Fibroblast of lung (primary cell): ENCODE measurements around the gene TRIB2.

Experiments used
- CTCF ChIP-seq, 2 donors: IDR thresholded peaks in 1 of 2; conservative IDR thresholded peaks in 1 of 2; 1 replicate in 1 of 2; 2 replicates in 1 of 2; pipeline ENCODE4 v1.5.1; 2011 to 2012; ENCODE audit warnings: low read length in 2 of 2, control low read depth in 1 of 2, inconsistent platforms in 1 of 2, low read depth in 1 of 2, mild to moderate bottlenecking in 1 of 2
- EZH2 ChIP-seq: IDR thresholded peaks from 2 replicates; pipeline ENCODE4 v1.5.1; 2012; ENCODE audit warnings: low read length, control low read depth, mild to moderate bottlenecking; ENCODE audit errors: missing control alignments

GRCh38 chr2:12727641-12728040, 10.9 kb downstream of the TRIB2 start:
- TF ChIP-seq CTCF (conservative IDR thresholded peaks at IDR 0.05 in 1 of 2, IDR thresholded peaks at IDR 0.05 in 1 of 2; ENCODE audit: low read depth in 1 of 2, low read length in 2 of 2) (no peak), EZH2 (no peak)
